GM21717 (cell line): ENCODE results near the gene HOXA1.
"Not testable (repeated sequence)": the region's sequence is repeated elsewhere in the genome, so short reads cannot be mapped to it uniquely, and the experiment has no call there.

ENCODE experiments used
- ATAC-seq: cut with Tn5 transposase; IDR thresholded peaks from one replicate; pipeline ENCODE4 v1.9.1; 2021; ENCODE audit warnings: mild to moderate bottlenecking, moderate library complexity; ENCODE audit not compliant: unreplicated experiment

HOXA1 gene

GRCh38 chr7:27053153-27053552 is 42.6 kb downstream of the HOXA1 start:
- ATAC-seq = no peak

GRCh38 chr7:27051451-27051850 is 44.3 kb downstream of the HOXA1 start:
- no peak for ATAC-seq

GRCh38 chr7:27048438-27048837 is 47.4 kb downstream of the HOXA1 start:
- ATAC-seq = no peak

- no peak for ATAC-seq
Measured at GRCh38 chr7:27046854-27047549, 48.8 kb downstream of the HOXA1 start.

- not testable (repeated sequence) for ATAC-seq
Measured at GRCh38 chr7:27045972-27046371, 49.8 kb downstream of the HOXA1 start.

- ATAC-seq = not testable (repeated sequence)
Measured at GRCh38 chr7:27045066-27045465, 50.7 kb downstream of the HOXA1 start.
